HuH-7.5 (cell line): ENCODE data around the gene ATP5F1E.

Experiments
- DNase-seq: peaks from one replicate; pipeline ENCODE4 v3.0.0; 2011; ENCODE audit warnings: low spot score

Gene ATP5F1E

DNA sequence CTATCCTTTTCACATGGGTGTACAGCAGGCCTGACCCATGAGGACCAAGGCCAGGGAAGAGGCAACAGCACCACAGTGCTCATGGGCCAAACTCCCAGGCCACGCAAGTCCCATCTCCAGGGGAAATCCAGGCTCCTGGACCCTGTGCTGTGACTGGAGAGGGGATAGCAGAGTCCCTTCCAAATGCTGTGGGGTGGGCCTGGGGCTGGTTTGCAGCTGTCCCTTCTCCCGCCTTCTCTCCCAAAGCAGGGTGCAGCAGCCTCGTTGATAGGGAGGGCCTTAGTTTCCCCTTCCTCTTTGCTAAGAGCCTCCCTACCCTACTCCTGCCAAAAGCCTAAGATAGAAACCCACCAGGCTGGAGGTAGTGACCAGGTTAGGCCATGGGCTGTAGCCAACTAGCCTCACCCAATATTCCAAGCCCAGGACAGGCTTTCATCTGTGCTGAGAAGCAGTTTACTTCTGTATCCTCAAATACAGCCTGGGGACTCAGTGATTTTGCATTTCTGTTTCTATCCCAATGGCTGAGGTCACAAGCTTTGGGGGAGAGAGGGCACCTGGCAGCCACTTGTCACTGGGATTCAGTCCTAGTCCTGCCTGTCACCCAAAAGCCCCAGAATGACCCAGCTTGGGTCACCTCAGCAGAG is 26.5 kb downstream of the ATP5F1E start:
- no peak for DNase-seq

DNA sequence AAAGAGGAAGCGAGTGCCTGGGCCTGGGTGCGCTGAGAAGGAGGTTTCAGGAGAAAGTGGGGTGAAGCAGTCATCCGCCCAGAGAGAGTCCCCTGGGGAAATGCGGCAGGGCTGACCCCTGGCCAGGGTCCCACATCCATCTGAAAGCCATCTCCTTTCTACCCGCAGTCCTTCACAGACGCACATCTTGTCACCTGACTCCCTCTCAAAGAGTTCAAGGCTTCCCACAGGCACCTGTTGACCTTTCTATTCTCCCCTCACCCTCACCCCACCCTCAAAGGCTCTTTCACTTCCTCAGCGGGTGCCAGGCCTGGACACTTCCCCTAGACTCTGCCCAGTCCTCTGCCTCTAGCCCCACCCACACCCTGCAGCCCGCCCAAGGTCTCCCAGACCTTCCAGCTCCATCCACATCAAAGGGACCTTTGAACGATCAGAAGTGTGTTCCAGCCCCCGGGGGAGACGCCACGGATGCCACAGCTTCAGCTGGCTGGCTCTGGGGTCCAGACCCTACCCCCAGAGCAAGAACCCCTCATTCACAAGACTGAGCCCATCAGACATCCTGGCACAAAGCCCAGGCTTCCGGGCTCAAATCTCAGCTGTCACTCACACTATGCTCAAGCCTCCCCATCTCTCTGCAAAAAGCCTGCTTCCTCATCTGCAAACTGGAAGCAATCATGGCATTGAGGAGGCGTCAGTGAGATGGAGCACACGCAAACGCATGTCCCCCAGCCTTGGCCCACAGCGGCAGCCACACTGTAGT is 27.2 kb downstream of the ATP5F1E start:
- DNase-seq, result no peak

DNA sequence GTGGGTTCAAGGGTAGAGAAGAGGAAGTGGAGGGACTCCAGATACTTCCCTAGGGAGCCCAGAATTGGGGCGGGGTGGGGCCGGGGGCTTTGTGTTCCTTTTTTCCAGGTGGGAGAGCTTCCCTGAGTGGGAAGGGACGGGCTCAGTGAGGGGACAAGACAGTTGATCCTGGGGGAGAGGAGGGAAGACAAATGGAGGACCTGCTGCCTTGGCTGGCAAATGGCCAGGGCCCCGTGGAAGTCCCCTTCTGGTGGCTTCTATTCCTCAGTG is 27.7 kb downstream of the ATP5F1E start:
- no peak for DNase-seq

DNA sequence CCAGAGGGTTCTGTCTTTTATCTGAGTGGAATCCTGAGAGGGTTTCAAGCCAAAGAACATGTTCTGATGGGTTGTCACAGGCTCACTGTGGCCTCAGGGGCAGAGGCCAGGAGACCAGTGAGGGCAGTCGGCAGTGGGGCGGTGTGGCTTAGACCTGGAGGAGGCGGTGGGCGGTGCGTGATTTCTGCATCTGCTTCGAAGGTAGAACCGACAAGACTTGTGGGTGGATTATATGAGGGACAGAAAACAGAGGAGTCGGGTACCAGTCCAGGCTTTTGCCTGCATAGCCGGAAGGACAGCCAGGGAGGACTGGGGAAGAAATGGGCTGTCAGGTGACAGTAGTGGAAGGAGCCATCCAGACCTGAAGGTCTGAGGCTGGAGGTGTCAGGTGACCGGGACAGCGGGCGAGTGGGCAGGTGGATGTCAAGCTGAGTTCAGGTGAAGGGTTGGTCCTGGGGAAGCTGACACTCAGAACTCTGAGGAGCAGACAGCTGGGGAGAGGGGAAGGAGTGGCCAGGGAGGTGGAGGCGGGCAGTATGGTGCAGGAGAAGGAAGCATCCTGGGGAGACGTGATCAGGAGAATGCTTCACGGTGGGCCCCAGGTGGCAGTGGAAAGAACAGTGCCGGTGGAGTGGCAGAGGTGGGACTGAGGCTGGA is 28.2 kb downstream of the ATP5F1E start:
- DNase-seq, result no peak

DNA sequence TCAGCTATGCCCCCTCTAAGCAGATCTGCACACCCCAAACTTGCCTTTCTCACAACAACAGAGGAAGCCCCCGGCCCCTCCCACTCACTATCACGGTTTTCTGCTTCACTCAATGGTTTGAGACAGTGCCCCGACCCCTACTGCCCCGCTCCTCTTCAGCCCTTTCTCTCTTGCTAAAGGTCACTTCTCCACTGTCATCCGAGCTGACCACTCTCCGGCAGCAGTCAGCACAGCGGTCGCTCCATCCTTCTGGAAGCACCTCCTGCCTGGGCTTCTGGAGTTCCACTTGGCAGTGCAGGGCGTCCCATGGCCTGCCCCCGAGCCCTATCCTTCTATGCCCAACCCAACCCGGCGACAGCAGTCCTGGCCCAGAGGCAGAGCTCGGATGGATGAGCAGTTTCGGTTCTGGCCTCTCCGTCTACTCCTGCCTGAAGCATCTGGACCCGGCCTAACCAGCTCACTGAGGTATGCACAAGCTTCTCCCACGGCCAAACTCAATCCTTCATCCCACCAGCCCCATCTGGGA is 29.2 kb downstream of the ATP5F1E start:
- no peak for DNase-seq

DNA sequence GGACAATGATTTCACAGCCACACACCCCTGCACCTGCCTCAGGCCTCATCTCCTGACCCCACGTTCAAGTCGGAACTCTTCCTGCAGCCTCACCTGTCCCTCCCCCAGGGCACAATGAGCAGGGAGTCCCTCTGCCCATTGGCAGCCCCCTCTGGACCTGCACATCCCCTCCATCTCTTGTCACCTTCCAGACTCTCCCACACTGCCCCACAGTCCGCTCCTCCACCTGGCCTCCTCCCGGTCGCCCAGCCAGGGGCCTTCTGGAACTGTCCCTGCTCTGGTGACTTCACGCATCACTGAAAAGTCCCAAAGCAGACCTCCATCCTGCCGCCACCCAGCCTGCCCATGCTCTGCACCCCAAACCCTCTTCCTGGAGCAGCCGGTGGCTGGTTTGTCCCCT is 29.7 kb downstream of the ATP5F1E start:
- no peak for DNase-seq

DNA sequence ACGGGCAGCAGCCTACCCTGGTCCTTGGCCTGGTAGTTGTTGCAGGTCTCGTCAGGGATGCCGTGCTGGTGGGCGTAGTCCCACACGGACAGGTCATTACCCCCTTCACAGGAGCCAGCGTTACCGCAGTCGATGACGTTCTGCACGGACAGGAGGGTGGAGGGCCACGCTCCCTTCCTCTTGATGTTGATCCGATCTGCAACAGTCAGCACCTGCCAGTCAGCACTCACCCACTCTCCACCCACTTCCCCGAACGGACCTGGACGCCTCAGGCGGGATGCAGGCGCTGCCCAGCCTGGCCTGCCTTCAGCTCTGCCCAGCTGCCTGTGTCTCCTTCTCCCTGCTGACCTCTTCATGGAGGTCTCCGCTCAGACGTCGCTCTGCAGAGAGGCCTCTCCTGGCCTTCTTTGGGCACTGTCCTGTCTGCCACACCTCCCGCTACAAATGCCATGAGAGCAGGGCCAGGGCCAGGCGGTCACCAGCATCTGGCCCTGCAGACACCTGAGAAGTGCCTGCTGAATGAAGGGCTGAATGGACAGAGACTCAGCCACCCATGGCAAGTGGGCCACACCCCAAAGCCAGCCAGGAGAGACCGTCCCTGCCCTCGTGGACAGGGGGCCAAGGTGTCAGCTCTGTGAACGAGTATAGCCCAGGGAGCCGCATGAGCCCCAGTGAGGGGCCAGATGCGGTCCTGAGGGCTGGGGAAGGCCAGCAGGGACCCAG is 30.5 kb downstream of the ATP5F1E start:
- no peak for DNase-seq

DNA sequence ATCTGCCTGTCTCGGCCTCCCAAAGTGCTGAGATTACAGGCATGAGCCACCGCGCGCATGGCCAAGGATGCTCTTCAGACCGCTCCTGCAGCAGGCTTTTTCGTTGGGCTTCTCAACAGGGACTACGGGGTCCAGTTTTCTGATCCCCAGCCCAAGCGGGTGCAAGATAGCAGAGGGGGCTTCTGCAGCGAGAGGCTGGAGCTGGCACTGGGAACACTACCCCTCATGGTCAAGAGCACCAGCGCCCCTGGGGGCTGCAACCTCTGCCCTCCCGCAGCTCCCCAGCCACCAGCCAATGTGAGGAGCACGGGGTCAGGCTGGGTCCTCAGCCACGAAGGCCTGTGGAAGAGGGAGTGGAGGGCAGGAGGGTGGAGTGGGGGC is 31.1 kb downstream of the ATP5F1E start:
- DNase-seq, result no peak

DNA sequence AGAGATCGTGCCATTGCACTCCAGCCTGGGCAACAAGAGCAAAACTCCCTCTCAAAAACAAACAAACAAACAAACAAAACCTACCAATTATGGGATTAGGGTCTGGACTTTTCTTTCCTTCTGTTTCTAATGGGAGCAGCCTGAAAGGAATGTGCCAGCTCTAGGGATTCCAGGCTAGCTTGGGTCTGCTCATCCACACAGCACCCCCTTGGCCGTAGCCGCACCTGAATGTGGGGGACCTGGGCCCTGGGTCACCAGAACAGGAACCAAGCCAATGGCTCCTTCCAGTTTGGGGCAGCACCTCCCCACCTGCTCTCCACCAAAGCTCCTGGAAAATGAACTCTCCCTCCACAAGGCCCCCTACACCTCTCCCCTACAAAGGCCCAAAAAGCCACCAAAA is 31.8 kb downstream of the ATP5F1E start:
- no peak for DNase-seq

DNA sequence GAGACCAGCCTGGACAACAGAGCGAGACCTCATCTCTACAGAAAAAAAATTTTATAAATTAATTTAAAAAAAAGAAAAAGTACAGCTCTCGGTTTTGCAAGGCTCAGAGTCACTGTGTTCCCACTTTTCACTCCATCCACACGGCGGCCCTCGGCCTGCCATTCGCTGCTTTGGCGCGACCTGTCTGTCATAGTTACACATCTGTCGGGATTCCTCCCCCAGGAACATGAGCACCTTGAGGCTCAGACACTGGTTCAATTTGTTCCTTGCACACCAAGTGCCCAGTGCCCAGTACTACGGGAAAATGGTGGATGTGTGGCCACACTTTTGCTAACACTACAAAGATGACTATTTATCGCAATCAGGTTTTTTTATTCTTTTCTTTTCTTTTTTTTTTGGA is 33.5 kb downstream of the ATP5F1E start:
- DNase-seq, result no peak

DNA sequence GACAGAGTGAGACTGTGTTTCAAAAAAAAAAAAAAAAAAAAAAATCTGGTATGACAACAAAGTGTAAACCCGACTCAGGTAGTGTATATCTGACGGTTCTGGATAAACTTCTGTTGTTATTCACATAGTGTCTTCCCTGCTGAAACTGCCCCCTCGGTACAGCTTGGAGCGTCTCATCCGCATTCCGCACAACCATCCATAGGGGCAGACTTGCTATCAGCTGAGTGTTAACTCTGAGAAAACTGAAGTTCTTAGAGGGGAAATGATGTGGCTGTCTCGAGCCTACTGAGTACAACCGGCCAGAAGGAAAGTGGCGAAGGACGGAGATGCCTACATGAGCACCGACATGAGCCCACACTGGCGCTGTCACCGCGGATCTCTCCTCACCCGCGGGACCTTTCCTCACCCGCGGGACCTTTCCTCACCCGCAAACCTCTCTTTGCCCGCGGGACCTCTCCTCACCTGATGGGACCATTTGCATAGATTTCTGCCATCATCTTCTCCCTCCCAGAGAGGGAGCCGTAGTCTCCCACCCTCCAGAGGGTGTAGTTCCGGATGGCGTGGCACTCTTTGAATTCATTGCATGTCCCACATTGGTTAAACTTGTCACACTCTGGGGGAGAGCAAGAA is 34.9 kb downstream of the ATP5F1E start:
- no peak for DNase-seq

DNA sequence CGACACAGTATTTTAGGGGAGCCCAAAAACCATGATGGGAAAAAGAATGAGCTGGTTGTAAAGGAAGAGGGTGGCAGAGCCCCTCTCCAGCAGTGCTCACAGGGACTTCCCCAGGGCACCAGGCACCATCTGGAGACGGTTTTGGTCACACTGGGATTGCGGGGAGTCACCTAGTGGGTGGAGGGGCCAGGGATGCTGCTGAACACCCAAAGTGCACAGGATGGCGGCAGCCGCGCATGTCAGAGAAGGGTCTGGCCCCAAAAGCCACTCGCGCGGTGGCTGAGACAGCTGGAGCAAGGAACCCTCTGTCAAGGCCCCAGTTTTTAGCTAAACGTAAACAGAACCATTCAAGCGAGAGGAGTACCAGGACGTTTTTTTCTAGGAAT is 35.9 kb downstream of the ATP5F1E start:
- DNase-seq, result no peak

DNA sequence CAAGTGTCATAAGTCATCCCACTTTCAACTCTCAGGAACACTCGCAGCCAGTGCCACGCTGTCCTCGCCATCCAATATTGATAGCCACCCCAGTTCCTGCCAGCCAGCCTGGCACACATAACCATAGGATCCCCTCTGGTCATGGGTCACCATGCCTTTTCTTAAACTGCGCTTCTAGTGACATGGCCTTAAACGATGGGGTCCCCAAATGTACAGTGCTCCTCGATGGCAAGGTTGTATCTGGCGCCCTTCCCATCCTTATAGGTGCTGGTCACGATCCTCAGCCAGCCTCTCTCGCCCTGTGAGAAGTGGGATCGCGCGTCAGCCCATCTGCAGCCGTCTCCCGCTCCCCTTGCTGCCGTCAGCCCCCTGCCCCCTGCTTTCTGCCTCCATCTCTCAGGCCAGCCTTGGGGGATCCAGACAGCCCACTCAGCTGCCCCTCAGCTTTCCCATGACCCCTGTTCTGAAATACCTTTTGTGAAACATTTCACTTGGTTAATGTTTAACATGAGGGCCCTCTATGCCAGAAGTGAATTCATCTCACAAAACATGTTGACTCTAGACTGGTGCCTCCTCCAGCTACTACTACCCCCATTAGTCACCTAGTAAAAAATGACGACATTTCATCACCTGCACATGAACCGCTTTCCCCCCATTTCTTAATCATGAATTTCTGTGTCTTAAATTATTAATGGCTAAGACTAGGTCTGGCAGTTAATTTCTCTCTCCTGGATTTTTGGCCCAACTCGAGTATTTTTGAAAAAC is 36.5 kb downstream of the ATP5F1E start:
- DNase-seq, result peak; percentile 87

DNA sequence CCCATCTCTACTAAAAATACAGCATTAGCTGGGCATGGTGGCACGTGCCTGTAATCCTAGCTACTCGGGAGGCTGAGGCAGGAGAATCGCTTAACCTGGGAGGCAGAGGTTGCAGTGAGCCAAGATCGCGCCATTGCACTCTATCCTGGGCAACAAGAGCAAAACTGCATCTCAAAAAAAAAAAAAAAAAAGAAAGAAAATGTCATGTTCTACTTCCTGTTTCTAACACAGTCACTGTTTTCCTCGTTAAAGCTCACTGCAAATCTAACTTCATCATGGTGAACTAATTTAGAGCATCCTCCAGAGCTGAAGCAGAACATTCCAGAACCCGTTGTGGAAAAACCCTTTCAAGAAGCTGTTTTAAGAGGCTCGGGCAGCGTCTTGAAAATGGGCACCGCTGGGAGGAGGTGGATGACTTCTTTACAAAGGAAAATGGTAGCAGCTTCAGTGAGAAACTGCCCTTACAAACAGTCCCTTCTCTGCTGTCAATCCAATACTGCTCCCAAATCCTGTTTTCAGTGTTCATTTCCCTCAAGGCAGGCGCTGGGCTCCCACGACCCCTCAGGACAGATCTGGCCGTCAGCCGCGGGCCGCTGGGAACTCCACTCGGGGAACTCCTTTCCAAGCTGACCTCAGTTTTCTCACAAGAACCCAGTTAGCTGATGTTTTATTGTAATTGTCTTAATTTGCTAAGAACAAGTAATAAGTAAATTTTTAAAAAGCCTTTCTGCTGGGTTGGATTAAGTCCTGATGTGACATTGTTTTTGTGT is 37.6 kb downstream of the ATP5F1E start:
- no peak for DNase-seq

DNA sequence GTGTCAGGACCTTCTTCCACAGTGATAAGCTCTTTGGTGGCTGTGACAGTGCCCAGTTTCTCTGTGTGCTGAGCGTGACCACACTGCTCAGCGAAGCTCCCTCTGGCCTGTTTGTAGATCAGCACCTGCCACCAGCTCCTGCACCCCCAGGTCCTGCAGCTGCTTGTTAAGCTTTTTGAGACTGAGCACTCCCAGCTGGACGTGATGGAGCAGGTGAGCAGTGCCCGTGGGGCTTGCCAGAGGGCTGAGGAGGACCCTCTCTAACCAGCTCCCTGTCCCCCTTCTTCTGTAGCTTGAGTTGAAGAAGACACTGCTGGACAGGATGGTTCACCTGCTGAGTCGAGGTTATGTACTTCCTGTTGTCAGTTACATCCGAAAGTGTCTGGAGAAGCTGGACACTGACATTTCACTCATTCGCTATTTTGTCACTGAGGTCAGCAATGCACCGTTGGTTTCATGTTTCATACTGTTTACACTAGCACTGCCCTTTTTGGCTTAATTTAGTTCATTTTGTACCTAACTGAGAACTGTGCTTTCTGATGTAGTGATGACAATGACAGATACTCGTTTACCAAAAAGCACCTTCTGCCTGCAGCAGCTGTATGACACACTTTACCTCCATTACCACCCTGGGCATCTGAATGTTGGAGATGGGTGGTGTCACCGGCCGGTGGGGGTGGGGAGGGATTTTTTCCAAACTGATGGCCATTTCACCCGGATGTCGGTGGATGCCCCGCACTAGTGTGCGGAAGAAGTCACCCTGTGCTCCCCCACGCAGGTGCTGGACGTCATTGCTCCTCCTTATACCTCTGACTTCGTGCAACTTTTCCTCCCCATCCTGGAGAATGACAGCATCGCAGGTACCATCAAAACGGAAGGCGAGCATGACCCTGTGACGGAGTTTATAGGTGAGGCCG is 38.5 kb downstream of the ATP5F1E start:
- DNase-seq, result no peak

DNA sequence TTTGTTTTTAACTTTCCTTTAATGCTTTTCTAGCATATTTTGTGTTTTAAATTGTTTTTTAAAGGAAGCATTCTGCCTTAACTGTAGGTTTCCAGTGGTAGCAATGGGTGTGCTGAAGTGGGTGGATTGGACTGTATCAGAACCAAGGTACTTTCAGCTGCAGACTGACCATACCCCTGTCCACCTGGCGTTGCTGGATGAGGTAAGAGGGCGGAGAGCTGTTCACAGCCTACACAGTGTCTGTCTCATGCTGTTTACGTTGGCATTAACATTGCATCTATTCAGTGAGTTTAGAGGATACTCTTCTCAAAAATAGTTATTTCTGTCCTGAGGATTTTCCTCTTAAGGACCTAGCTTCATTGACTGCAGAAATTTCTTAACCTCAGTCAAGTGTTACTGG is 39.2 kb downstream of the ATP5F1E start:
- no peak for DNase-seq

DNA sequence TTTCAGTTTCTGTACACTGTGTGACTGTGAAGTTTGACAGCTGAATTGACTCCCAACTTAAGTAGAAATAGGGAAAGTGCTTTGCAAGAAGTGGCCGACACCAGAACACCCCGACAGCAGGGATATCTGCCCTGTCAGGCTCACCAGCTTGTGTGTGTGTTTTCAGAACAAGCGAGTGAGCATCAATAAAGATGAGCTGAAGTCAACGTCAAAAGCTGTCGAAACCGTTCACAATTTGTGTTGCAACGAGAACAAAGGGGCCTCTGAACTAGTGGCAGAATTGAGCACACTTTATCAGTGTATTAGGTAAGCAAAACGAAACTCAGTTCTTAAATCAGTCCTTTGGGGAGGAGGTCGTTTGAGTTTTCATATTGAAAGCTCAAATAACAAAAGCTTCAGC is 40.4 kb downstream of the ATP5F1E start:
- no peak for DNase-seq

DNA sequence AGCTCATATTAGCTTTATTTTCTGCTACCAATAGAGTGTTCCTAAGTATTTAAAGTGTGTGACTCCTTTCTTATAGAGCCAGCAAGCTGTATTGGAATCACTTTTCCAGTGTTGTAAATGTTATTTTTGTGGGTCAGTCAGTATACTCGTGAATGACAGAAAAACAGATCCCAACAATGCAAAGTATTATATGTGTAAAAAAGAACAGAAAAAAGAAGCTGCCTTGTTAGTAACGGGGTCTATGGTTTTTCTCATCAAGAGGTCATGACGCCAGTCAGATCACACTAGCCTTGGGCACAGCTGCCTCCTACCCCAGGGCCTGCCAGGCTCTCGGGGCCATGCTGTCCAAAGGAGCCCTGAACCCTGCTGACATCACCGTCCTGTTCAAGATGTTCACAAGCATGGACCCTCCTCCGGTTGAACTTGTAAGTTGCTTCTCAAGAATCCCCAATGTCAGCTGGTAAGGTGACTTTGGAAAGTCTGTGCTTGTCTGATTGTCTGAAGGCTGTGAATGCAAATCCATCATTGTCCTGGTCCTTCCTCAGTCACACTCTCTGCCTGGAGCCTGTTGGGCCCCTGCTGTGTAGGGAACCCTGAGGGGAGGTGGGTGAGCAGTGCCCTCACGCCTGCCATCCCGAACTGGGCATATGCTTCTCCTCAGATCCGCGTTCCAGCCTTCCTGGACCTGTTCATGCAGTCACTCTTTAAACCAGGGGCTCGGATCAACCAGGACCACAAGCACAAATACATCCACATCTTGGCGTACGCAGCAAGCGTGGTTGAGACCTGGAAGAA is 41.3 kb downstream of the ATP5F1E start:
- DNase-seq, result no peak

DNA sequence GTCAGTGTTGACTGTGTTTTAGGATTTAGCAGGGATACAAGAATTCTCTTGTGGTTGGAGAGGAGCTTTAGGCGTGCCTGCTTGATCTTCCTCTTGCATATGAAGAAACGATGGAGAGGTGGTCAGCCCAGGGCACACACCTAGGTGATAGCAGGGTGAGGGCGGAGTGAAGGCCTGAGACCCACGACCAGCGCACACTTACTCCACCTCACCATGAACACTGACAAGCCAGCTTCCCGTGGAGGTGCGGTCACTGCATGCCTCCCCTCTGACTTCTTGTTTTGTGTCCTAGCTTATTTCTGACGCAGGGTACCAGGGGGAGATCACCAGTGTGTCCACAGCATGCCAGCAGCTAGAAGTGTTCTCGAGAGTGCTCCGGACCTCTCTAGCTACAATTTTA is 42.9 kb downstream of the ATP5F1E start:
- DNase-seq, result no peak
